Fibroblast of gingiva (primary cell): ENCODE data around the gene PXN.

Experiments used
- DNase-seq: peaks from one replicate; pipeline ENCODE4 v3.0.0-alpha.2; 2011; ENCODE audit warnings: low read depth

The PXN gene

DNA sequence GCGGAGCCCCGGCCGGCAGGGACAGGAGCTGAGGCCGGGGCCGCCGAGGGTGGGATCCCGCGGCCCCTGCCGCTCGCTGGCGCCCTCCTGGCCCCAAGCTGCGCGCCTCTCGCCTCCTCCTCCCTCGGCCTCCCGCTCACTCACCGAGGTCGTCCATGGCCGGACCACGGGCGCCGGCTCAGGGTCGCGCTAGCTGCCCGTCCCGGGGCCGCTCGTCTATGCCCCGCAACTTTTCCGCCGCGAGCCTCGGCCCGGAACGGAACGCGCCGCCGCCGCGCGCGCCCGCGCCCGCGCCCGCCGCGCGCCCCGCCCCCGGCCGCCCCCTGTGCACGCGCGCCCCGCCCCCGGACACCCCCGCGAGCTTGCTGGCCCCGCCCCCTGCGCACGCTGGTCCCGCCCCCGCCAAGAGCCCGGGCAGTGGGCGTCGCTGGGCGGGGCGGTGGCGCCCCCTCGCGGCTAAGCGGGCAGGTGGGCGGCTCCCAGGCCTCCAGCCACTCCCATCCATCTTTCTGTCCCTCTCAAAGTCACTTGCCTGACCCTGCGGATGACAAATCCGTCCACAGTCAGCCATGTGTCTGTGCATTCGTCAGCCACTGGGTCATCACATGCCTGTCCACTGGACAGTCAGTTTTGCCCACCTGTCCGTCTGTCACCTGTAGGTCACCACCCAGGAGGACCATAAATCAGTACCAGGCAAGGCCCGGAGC is at the start of gene PXN:
PXN (minus strand) TSS at position 258 of the 707 bp plus-strand sequence; CDS start at position 157, 101 bp downstream.
- DNase-seq = peak; percentile 75

DNA sequence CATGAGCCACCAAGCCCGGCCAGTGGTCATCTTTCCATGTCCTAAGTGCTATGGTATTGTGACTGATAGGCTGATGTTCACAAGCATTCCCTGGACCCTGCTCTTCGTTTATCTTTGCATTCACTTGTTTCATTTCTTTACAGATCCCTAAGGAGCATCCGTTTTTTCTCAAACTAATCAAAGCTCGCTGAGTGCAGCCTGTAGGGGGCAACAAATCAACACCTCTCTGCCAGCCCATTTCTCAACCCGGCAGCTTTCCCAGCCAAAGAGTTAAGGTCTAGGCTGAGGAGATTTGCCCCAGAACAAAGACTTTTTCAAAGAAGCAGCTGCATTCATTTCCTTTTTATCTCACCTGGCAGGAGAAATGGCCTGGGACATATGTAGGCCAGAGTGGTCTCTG is 48.7 kb upstream of the PXN start:
- no peak for DNase-seq

DNA sequence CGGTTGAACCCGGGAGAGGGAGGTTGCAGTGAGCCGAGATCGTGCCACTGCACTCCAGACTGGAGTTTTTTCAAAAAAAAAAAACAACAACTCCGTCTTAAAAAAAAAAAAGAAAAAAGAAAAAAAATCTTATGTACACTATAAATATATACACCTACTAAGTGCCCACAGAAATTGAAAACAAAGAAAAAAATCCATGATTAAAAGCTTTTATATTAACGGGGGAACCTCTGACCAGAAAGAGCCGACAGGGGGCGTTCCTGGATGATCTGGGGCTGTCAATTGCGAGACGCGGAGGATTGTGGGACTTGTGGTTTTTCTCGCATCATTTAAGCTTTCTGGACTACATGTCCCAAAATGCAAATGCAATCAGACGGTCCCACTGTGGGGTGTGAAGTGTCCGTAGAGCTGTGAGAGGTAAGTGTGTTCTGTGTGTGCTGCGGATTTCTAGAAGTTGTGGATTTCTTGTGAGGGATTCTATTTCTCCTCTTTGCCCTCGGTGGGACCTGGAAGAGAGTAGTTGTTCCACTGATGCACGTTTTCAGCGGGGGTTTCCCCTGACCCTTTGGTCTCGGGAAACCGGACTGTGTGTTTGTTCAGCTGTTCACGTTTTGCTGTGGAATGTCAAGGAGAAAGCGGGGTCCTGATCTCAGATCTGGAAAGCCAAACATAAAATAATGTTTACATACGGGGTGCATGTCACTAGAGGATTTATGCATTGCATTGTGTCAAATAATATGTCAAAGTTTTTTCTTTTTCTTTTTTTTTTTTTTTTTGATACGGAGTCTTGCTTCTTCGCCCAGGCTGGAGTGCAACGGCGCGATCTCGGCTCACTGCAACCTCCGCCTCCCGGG is 36.7 kb upstream of the PXN start, which contains the start of gene SIRT4:
SIRT4 (plus strand) TSS at position 360 of the 854 bp plus-strand sequence. CDS start 1,241 bp downstream, outside the sequence.
- DNase-seq = peak; percentile 87

DNA sequence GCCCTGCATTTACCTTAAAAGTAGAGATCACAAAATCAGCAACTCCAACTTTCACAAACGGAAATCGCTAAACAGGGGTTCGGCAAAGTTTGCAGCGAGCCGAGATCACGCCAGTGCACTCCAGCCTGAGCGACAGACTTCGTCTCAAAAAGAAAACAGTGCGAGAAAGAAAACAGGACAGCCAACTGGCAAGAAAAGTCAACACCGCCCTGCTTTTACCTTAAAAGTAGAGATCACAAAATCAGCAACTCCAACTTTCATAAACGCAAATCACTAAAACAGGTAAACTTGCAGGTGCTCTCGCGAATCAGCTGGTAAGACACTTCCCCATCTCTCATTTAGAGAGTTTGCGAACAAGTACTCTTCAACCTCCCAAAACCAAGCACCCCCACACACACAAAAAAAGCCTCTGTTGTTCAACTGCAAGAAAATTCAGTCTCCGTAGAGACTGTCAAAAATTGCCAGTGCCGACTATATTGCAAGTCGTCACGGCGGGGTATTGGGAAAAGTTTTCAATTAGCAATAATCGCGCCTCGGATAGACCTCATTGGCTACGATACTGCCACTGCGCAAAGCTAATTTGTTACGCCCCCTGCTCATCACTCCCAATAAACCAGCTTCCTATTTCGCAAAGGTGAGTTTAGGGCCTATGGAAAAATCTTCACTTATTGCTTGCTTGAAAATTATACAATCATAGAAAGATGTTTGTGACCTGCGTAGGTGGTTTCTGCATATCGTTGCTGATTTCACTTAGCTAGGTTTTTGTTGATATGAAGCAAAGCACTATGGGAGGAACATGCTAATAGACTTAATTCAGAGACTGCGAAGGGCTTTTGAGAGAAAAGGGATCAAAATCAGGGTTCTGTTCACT is 27.4 kb upstream of the PXN start, which contains the start of gene RNU4-1:
RNU4-1 (minus strand) TSS at position 577 of the 871 bp plus-strand sequence.
- DNase-seq = peak; percentile 93

DNA sequence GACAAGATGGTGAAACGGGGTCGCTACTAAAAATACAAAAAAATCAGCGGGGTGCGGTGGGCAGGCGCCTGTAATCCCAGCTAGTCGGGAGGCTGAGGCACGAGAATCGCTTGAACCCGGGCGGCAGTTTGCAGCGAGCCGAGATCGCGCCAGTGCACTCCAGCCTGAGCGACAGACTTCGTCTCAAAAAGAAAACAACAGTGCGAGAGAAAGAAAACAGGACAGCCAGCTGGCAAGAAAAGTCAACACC is 26.8 kb upstream of the PXN start:
- no peak for DNase-seq

DNA sequence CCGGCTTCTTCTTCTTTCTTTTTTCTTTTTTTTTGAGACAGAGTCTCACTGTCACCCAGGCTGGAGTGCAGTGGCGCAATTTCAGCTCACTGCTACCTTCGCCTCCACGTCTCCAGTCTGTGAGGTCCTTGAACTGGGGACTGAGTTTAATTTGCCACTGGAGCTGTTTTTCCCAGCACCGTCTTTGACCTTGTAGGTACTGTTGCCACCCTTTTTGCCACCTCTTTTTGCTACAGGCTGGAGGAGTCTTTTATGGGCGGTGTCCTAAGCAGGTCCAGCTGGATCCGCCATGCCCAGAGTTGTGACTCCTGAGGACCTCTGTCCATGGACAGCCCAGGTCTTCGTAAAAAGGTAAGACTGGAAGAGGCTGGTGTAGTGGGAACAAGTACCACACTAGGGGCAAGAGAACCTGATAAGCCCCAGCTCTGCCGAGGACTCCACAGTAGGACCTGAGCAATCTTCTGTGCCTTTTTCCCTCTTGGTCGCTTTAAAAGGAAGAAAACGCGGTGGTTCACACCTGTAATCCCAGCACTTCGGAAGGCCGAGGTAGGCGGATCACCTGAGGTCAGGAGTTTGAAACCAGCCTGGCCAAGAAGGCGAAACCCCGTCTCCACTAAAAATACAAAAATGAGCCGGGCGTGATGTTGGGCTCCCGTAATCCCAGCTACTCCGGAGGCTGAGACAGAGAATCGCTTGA is 25.2 kb upstream of the PXN start:
- DNase-seq = peak; percentile 7

DNA sequence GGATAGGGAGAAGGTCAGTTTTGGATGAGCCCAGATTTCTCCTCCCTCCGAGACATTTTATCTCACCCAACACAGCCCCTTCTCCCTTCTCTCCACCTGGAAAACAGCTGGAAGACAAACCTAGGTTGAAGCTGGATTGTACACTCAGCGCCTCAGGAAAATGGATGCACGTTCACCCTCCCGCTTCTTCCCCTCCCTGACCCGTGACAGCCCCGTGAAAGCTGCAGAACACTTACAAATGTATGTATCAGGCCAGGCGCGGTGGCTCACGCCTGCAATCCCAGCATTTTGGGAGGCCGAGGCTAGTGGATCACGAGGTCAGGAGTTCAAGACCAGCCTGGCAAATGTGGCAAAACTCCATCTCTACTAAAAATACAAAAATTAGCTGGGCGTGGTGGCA is 22.0 kb upstream of the PXN start:
- DNase-seq = no peak

DNA sequence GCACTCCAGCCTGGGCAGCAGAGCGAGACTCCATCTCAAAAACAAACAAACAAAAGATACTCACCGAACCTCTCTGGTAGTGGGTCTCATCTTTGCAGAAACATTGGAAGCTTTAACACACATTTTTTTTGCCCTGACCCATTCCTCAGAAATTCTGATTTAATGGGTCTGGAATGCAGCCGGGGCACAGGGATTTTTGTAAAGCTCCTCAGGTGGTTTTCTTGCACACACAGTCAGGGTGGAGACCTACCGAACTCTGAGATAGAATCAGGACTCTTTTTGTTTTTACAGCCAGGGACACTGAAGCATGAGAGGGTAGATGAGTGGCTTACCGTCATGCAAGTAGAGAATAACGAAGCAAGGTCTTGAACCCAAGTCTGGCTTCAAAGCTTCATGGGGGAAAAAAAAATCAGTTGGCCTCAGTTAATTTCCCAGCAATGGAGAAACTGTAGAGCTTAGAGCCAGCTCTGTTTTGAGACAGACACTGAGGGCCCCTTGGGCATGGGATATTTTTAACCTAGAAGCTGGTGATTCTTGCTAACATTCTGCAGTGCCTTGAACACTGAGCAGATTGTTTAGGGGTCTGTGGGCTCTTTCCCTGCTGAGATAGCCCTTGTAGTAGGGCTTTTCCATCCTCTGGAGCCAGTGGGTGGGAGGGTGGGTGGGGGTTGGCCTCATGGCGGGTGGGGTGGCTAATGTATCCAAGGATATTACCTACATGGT is 21.4 kb upstream of the PXN start:
- DNase-seq = no peak

DNA sequence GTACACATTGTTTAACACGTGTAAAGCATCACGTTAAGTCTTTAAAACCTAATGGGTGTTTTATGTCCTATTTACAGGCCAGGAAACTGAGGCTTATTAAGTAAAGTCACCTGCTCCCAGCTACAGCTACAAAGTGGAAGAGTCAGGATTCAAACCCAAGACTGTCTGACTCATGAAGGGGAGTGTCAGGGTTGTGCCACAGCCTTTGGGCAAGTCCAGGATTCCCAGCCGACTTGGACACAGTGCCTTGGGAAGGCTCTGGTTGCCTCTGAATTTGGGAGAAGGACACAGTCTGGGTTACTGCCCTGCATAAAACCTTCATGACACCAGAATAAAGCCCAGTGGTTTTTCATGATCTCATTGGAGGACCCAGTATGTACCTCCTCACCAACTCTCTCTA is 18.9 kb upstream of the PXN start:
- no peak for DNase-seq

DNA sequence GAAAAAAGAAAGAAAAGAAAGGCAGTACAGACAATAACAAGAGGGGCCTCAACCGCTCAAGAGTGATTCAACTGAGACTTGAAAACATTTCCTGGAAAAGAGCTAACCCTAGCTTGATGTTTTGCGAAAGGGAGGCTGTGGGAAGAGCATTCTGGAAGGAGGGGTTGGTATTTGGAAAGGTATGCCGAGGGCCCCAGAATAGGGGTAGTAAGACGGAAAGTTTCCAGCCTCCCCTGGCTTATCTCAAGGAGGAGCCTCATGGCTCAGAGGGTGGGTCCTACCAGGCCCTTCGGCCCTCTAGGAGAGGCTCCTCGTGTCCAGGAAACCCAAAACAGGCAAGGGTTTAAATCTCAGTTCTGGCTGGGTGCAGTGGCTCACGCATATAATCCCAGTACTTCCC is 17.8 kb upstream of the PXN start:
- no peak for DNase-seq

DNA sequence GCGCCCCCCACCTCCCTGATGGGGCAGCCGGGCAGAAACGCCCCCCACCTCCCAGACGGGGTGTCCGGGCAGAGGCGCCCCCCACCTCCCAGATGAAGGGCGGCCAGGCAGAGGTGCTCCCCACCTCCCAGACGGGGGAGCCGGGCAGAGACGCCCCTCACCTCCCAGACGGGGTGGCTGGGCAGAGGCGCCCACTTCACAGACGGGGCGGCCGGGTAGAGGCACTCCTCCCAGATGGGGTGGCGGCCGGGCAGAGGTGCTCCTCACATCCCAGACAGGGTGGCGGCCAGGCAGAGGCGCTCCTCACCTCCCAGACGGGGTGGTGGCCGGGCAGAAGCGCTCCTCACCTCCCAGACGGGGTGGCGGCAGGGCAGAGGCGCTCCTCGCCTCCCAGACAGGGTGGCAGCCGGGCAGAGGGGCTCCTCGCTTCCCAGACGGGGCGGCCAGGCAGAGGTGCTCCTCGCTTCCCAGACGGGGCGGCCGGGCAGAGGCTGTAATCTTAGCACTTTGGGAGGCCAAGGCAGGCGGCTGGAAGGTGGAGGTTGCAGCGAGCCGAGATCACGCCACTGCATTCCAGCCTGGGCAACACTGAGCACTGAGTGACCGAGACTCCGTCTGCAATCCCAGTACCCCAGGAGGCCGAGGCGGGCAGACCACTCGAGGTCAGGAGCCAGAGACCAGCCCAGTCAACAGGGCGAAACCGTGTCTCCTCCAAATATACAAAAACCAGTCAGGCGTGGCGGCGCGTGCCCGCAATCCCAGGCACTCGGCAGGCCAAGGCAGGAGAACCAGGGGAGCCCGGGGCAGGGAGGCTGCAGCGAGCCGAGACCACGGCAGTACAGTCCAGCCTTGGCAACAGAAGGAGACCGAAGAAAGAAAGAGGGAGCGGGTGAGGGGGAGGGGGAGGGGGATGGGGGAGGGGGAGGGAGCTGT is 12.9 kb upstream of the PXN start:
- DNase-seq = no peak

DNA sequence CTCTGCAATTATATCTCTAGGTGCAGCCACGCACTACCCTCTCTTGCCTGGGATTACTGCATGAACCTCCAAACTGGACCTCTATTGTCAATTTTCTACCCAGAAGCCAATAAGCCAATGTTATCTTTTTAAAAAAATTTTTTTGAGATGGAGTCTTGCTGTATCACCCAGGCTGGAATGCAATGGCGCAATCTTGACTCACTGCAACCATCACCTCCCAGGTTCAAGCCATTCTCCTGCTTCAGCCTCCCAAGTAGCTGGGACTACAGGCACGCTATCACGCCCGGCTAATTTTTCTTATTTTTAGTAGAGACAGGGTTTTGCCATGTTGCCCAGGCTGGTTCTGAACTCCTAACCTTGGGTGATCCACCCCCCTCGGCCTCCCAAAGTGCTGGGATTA is 11.2 kb upstream of the PXN start:
- DNase-seq = peak; percentile 31

DNA sequence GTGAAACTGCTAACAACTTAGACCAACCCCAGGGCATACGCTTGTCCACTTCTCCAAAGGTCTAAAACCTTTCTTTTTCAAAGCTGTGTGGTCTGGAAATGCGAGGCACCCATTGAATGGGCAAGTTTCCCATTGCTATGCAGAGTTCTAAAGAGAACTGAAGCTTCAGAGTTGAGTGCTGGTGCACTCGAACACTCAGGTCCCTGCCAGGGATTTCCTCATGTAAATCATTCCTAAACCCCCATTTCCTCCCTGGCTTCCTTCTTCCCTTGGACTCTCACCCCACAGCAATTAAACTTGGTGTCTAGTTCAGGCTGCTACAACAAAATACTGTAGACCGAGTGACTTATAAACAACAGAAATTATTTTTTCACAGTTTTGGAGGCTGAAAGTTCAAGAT is 2.2 kb upstream of the PXN start:
- no peak for DNase-seq

DNA sequence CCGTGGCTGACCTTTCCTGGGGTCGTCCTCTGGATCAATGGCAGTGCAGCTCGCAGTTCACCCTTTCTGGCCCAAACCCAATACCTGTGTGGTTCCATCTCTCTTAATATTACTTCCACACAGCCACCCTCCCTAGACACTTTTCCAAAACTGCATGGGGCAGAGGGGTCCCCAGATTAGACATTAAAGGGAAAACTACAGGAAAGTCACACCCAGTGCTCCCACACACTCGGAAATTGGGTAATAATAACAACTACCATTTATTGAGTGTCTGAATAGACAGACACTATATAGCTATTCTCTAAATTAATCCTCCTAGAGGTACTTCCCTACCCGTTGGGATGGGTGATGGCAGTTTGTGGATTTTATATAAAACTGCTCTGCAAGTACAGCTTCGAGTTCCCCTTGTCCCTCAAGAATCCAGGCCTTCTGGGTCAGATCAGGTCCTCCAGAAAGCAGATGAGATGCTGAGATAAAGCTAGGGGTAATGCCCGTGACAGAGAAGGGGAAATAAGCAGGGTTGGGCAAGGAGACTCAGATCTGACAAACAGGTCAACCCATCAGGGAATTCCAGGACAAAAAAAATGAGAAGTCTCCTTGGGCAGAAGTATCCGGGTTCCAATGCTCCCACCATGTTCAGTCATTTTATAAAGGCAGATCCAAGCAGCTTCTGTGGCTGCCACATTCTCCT is 795 bp upstream of the PXN start:
- DNase-seq = no peak

DNA sequence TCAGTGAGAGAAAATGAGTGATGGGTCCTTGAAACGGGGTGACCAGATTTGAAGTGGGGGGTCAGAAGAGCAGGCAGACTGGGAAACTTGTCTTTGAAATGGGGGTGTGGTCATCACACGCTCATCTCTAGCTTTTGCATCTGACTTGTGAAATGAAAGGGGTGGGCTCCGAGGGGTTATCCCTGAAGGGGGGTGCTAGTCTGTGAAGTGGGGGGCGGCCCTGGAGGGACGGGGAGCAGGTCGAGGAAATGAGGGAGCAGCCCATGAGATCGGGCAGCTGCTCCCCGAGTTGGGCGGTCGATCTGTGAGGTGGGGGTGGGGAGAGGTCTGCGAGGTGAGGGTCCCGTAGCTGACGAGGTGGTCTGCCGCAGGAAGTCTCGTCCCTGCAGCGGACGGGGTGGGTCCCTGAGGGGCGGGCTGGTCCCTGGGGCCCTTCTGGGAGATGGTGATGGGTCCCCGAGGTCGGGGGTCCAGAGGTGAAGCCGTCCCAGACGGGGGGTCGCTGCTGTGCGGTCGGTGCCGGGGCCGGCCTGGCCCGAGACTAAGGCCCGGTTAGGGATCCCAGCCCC is 542 bp downstream of the PXN start:
- DNase-seq = no peak

DNA sequence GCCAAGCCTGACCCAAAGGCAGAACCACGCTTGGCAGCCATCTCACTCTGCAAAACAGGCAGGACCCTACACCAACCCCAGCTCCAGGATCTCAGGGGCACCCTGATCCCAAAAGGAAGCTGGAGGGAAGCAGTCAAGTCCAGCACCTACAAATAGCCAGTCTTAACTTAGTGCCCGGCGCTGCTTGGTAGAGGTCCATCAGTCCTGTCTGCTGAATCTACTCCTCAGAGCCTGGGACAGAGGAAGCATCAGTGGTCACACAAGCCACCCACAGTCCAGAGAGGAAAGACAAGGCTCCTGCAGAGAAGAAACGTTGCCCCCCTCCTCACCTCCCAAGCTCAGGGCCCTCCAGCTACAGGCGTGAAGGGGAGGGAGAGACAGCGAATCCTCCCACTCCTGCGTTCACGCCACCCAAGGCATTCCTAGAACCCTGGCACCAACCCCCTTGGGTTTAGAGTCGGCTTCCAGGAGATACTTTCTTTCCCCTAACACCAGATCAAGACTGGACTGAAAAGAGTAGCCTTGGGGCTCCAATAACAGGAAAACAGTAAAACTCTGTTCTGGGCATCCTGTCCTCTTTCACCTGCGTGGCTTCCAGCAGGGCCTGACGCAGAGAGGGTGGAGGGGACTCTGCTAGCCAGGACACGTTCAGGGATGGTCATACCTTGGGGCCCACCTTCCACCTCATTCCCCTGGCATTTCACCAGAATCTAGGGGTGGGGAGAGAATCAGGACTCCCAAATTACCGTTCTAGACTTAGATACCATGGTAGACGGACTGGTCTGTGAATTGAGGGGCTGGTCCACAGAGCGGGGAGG is 1.2 kb downstream of the PXN start:
- peak; percentile 31 for DNase-seq

DNA sequence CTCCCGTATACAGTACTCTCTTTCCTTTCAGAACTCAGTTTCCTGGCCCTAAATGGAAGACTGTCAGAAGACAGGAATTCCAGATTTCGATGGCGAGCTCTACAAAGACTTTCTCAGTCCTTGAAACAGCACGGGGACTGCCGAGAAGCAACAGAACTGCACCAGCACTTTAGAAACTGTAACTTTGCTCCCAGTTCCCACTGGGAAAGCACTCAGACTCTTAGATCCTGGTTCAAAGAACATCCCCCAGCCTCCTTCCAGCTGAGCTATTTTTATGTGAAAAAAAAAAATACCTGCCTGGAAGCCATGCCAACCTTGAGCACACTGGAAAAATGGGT is 1.8 kb downstream of the PXN start:
- no peak for DNase-seq
